Dedifferentiated amniotic fluid mesenchymal stem cell (primary cell): ENCODE data around the gene GLIS1.

ENCODE experiments used
- DNase-seq: peaks from one replicate; pipeline ENCODE4 v3.0.0-alpha.2; 2016; ENCODE audit errors: extremely low spot score

GLIS1 gene

GRCh38 chr1:53617851-53618499, 121.0 kb downstream of the GLIS1 start:
- no peak for DNase-seq

- DNase-seq = no peak
Measured at GRCh38 chr1:53617382-53617781, 121.6 kb downstream of the GLIS1 start.

- DNase-seq = no peak
Measured at GRCh38 chr1:53616927-53617326, 122.0 kb downstream of the GLIS1 start.

- DNase-seq = no peak
Measured at GRCh38 chr1:53616511-53616910, 122.5 kb downstream of the GLIS1 start.

GRCh38 chr1:53615101-53615500, 123.9 kb downstream of the GLIS1 start:
- no peak for DNase-seq

GRCh38 chr1:53614231-53615021, 124.5 kb downstream of the GLIS1 start:
- no peak for DNase-seq

GRCh38 chr1:53608676-53609075, 130.3 kb downstream of the GLIS1 start:
- no peak for DNase-seq

GRCh38 chr1:53608071-53608470, 130.9 kb downstream of the GLIS1 start:
- DNase-seq = no peak

- no peak for DNase-seq
Measured at GRCh38 chr1:53606651-53607051, 132.3 kb downstream of the GLIS1 start.

- no peak for DNase-seq
Measured at GRCh38 chr1:53606197-53606596, 132.8 kb downstream of the GLIS1 start.

GRCh38 chr1:53605181-53605580, 133.8 kb downstream of the GLIS1 start:
- DNase-seq = no peak

GRCh38 chr1:53604291-53604919, 134.6 kb downstream of the GLIS1 start:
- DNase-seq = no peak

- no peak for DNase-seq
Measured at GRCh38 chr1:53603431-53603830, 135.5 kb downstream of the GLIS1 start.

GRCh38 chr1:53601867-53602775, 136.8 kb downstream of the GLIS1 start:
- DNase-seq = no peak

GRCh38 chr1:53601031-53601745, 137.8 kb downstream of the GLIS1 start:
- DNase-seq = no peak

GRCh38 chr1:53600561-53600960, 138.4 kb downstream of the GLIS1 start:
- DNase-seq = no peak

- no peak for DNase-seq
Measured at GRCh38 chr1:53600001-53600400, 139.0 kb downstream of the GLIS1 start.

- DNase-seq = no peak
Measured at GRCh38 chr1:53599481-53599880, 139.5 kb downstream of the GLIS1 start.

GRCh38 chr1:53598966-53599365, 140.0 kb downstream of the GLIS1 start:
- DNase-seq = no peak

- no peak for DNase-seq
Measured at GRCh38 chr1:53595906-53596305, 143.1 kb downstream of the GLIS1 start.
